D341Med (cell line): Measurements from ENCODE around the gene IL17REL.
"Not testable (repeated sequence)": the region's sequence is repeated elsewhere in the genome, so short reads cannot be mapped to it uniquely, and the experiment has no call there.

Experiments
- DNase-seq: peaks from one replicate; pipeline ENCODE4 v3.0.0; 2012; ENCODE audit warnings: low spot score

IL17REL gene

GRCh38 chr22:49956418-49956770 is 56.2 kb downstream of the IL17REL start:
- no peak for DNase-seq

- no peak for DNase-seq
These were observed 56.8 kb downstream of the IL17REL start for GRCh38 chr22:49955581-49956417.

- no peak for DNase-seq
These were observed 57.5 kb downstream of the IL17REL start for GRCh38 chr22:49954991-49955580.

GRCh38 chr22:49954354-49954753 is 58.2 kb downstream of the IL17REL start:
- no peak for DNase-seq

- no peak for DNase-seq
These were observed 58.8 kb downstream of the IL17REL start for GRCh38 chr22:49953680-49954344.

GRCh38 chr22:49953027-49953679 is 59.4 kb downstream of the IL17REL start:
- no peak for DNase-seq

- DNase-seq: no peak
These were observed 60.3 kb downstream of the IL17REL start for GRCh38 chr22:49951986-49952896.

- DNase-seq: no peak
These were observed 60.9 kb downstream of the IL17REL start for GRCh38 chr22:49951678-49951985.

- no peak for DNase-seq
These were observed 61.4 kb downstream of the IL17REL start for GRCh38 chr22:49951000-49951677.

GRCh38 chr22:49950396-49950994 is 62.1 kb downstream of the IL17REL start:
- no peak for DNase-seq

GRCh38 chr22:49949914-49950292 is 62.7 kb downstream of the IL17REL start:
- no peak for DNase-seq

- no peak for DNase-seq
These were observed 63.3 kb downstream of the IL17REL start for GRCh38 chr22:49948958-49949913.

GRCh38 chr22:49948116-49948957 is 64.2 kb downstream of the IL17REL start:
- no peak for DNase-seq

GRCh38 chr22:49947296-49947622 is 65.3 kb downstream of the IL17REL start:
- no peak for DNase-seq

GRCh38 chr22:49946612-49947295 is 65.8 kb downstream of the IL17REL start:
- DNase-seq: no peak

- DNase-seq: not testable (repeated sequence)
These were observed 67.3 kb downstream of the IL17REL start for GRCh38 chr22:49945042-49945794.
